Neural crest cell (in vitro differentiated cells): ENCODE measurements around the gene DCST2. TPM values are rescaled to one million over a fixed set of nuclear protein-coding genes. Genes with fewer than 3 reads are reported as not detected.

ENCODE experiments used
- DNase-seq: peaks from one replicate; pipeline ENCODE4 v3.0.0; 2021; ENCODE audit warnings: low read depth, mixed read lengths, low spot score
- H3K27ac Mint-ChIP-seq: one replicate; pipeline ENCODE4 v1.8.0; 2021; ENCODE audit warnings: mild to moderate bottlenecking, mixed read lengths; ENCODE audit not compliant: unreplicated experiment
- H3K27me3 Mint-ChIP-seq: 2 replicates; pipeline ENCODE4 v1.8.0; 2021; ENCODE audit warnings: low read depth, mild to moderate bottlenecking, mixed read lengths
- H3K36me3 Mint-ChIP-seq: 2 replicates; pipeline ENCODE4 v1.8.0; 2021; ENCODE audit warnings: low read depth, mild to moderate bottlenecking, mixed read lengths
- H3K4me1 Mint-ChIP-seq: 2 replicates; pipeline ENCODE4 v1.8.0; 2021; ENCODE audit warnings: mixed read lengths
- H3K4me3 Mint-ChIP-seq: one replicate; pipeline ENCODE4 v1.8.0; 2021; ENCODE audit warnings: mild to moderate bottlenecking, mixed read lengths
- H3K9me3 Mint-ChIP-seq: 2 replicates; pipeline ENCODE4 v1.8.0; 2021; ENCODE audit warnings: mixed read lengths
- total RNA-seq: library from RNA; stranded (reverse); gene quantifications from 2 replicates; pipeline ENCODE4 v1.2.1, GENCODE V29; 2021
- TF ChIP-seq, protein P1 (sequence below): fragments of 200-600 bp; sonication (generic); conservative IDR thresholded peaks from 2 replicates; pipeline ENCODE4 v1.5.0; 2021; ENCODE audit warnings: antibody characterized with exemption, mild to moderate bottlenecking

The DCST2 gene
- total RNA-seq, 1 donor from 2014 or later = 1.3 TPM

- Mint-ChIP-seq H3K4me1 (no peaks in the 10 kb centered on the region), H3K4me3 (no peak overlapping the region), H3K9me3 (no peaks in the 10 kb centered on the region), H3K27ac (no peak overlapping the region), H3K36me3 (no peaks in the 10 kb centered on the region), H3K27me3 (no peaks in the 10 kb centered on the region)
- TF ChIP-seq, protein P1, sequence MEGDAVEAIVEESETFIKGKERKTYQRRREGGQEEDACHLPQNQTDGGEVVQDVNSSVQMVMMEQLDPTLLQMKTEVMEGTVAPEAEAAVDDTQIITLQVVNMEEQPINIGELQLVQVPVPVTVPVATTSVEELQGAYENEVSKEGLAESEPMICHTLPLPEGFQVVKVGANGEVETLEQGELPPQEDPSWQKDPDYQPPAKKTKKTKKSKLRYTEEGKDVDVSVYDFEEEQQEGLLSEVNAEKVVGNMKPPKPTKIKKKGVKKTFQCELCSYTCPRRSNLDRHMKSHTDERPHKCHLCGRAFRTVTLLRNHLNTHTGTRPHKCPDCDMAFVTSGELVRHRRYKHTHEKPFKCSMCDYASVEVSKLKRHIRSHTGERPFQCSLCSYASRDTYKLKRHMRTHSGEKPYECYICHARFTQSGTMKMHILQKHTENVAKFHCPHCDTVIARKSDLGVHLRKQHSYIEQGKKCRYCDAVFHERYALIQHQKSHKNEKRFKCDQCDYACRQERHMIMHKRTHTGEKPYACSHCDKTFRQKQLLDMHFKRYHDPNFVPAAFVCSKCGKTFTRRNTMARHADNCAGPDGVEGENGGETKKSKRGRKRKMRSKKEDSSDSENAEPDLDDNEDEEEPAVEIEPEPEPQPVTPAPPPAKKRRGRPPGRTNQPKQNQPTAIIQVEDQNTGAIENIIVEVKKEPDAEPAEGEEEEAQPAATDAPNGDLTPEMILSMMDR = no peak
- no peak for DNase-seq
Observed at GRCh38 chr1:155037851-155038441, 4.4 kb upstream of the DCST2 start.

- DNase-seq = no peak
- TF ChIP-seq, protein P1 = no peak
- Mint-ChIP-seq H3K36me3 (no peaks in the 10 kb centered on the region), H3K4me1 (no peaks in the 10 kb centered on the region), H3K27ac (no peak overlapping the region), H3K4me3 (no peak overlapping the region), H3K9me3 (no peaks in the 10 kb centered on the region), H3K27me3 (no peaks in the 10 kb centered on the region)
Observed at GRCh38 chr1:155037043-155037442, 3.5 kb upstream of the DCST2 start.

DNA sequence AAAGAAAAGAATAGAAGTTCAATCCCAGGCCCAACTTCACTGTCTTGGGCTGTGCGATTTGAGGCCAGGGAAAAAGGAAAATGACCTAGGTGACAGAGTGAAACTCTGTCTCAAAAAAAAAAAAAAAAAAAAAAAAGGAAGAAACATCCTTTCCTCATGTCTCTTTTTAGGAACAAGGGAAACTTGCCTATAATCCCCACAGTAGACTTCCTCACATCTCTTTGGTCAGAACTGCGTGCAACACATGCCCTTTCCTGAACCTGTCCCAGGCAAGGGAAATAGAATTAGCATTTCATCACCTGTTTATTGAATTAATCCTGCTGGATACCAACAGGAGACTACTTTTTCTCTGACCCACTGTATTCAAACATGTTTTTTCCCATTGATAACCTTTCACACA is 2.4 kb upstream of the DCST2 start:
- no peak for DNase-seq
- H3K36me3 Mint-ChIP-seq = no peaks in the 10 kb centered on the region
- H3K4me3 Mint-ChIP-seq = no peak overlapping the region
- H3K27me3 Mint-ChIP-seq = no peaks in the 10 kb centered on the region
- H3K4me1 Mint-ChIP-seq = no peaks in the 10 kb centered on the region
- no peak overlapping the region for H3K27ac Mint-ChIP-seq
- H3K9me3 Mint-ChIP-seq = no peaks in the 10 kb centered on the region
- TF ChIP-seq, protein P1 = no peak

- DNase-seq = no peak
- Mint-ChIP-seq H3K27me3 (no peaks in the 10 kb centered on the region), H3K36me3 (no peaks in the 10 kb centered on the region), H3K9me3 (no peaks in the 10 kb centered on the region), H3K4me3 (no peak overlapping the region), H3K4me1 (no peaks in the 10 kb centered on the region), H3K27ac (peak overlapping the region; percentile 36)
- TF ChIP-seq, protein P1 = no peak
Observed at GRCh38 chr1:155034318-155035208, 982 bp upstream of the DCST2 start.

- TF ChIP-seq, protein P1 = no peak
- no peak overlapping the region for H3K4me3 Mint-ChIP-seq
- no peaks in the 10 kb centered on the region for H3K36me3 Mint-ChIP-seq
- no peak for DNase-seq
- H3K9me3 Mint-ChIP-seq = no peaks in the 10 kb centered on the region
- H3K27ac Mint-ChIP-seq = peak overlapping the region; percentile 27
- H3K27me3 Mint-ChIP-seq = no peaks in the 10 kb centered on the region
- no peaks in the 10 kb centered on the region for H3K4me1 Mint-ChIP-seq
Observed at GRCh38 chr1:155032886-155033285, 695 bp downstream of the DCST2 start.
